ENCODE measurements around the gene TBC1D9. TPM values are rescaled to one million over a fixed set of nuclear protein-coding genes. Genes with fewer than 3 reads are reported as not detected.

Gene TBC1D9
- total and polyA plus RNA-seq, 7 donors, result 1.6 to 5.4 (median 2.1) TPM

DNA sequence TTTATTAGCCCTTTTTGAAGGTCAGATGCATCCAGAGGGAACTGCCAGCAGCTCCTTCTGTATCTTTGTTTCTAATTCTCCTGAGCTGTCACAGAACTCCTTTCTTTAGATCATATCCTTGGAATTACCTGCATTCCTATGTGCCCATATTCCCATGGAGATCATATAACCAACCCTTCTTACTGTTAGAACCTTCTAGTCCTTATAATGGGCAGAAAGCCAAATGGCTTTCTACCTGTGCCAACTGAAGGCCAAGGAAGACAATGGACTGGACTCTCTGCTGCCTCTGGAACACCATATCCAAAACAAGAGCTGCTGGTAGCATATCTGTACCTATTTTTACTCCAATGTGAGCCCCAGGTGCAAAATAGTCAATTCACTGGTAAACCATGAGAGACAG is 60.7 kb downstream of the TBC1D9 start:
- no peak overlapping the region for H3K4me3 ChIP-seq
- DNase-seq, result no peak
- no peaks in the 10 kb centered on the region for H3K4me1 ChIP-seq
- no peak overlapping the region for H3K27ac ChIP-seq
- TF ChIP-seq, protein P1, sequence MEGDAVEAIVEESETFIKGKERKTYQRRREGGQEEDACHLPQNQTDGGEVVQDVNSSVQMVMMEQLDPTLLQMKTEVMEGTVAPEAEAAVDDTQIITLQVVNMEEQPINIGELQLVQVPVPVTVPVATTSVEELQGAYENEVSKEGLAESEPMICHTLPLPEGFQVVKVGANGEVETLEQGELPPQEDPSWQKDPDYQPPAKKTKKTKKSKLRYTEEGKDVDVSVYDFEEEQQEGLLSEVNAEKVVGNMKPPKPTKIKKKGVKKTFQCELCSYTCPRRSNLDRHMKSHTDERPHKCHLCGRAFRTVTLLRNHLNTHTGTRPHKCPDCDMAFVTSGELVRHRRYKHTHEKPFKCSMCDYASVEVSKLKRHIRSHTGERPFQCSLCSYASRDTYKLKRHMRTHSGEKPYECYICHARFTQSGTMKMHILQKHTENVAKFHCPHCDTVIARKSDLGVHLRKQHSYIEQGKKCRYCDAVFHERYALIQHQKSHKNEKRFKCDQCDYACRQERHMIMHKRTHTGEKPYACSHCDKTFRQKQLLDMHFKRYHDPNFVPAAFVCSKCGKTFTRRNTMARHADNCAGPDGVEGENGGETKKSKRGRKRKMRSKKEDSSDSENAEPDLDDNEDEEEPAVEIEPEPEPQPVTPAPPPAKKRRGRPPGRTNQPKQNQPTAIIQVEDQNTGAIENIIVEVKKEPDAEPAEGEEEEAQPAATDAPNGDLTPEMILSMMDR (IDR thresholded peaks at IDR 0.05), result no peak
- H3K27me3 ChIP-seq (ENCODE audit: insufficient read depth in 3 of 3, low read length in 2 of 3), result no peaks in the 10 kb centered on the region
- H3K36me3 ChIP-seq (ENCODE audit: insufficient read depth in 1 of 2, low read depth in 1 of 2), result no peaks in the 10 kb centered on the region
- no peak for ATAC-seq
- H3K9me3 ChIP-seq, result no peaks in the 10 kb centered on the region
- intact Hi-C loops (cut with DNase I), result no loop called here

DNA sequence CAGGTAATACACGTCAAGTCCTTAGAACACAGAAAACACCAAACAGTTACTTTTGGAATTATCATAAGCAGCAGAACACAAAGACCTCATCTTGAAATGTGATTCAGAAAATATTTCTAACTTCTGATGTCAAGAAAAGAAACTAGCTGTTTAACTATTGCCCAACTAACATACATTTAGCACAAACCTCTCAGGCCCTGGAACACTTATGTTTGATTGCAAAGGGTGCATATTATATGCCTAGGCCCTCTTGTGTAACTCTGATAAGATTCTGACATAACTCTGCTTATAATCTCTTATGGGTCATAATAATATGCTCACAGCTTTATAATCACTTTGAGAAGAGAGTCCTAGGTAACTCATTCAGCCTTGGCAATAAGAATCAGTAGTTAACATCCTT is 62.6 kb downstream of the TBC1D9 start:
- WGBS, 3 donors, result 91 to 97% (median 93%) methylated on average over 1 of the region's 1 CpG
- ATAC-seq (no peak), DNase-seq (no peak)
- no peaks in the 10 kb centered on the region for H3K4me1 ChIP-seq
- H3K27ac ChIP-seq, result no peak overlapping the region
- TF ChIP-seq, protein P1 (IDR thresholded peaks at IDR 0.05), result no peak
- no peaks in the 10 kb centered on the region for H3K27me3 ChIP-seq (ENCODE audit: insufficient read depth in 3 of 3, low read length in 2 of 3)
- no peaks in the 10 kb centered on the region for H3K9me3 ChIP-seq
- intact Hi-C loops (cut with DNase I), result no loop called here
- H3K4me3 ChIP-seq, result no peak overlapping the region
- H3K36me3 ChIP-seq (ENCODE audit: insufficient read depth in 1 of 2, low read depth in 1 of 2), result no peaks in the 10 kb centered on the region

DNA sequence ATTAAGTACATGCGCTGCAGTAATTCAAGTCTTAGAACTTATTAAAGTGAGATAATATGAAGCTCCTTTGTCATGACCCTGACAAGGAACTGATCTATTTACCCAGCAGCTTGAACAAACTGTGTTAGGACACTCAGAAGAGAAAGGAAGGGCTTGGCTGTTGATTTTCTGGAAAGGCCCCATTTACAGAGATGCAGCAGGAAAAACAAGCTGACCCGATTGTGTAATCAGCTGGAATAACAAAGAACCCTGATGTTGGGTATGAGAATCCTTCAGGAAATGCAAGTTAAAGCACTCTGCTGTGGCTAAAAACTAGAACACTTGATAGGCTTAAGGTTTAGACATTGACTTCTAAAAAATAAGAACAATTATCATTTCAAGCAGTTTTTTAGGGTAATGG is 64.8 kb downstream of the TBC1D9 start:
- no peaks in the 10 kb centered on the region for H3K4me1 ChIP-seq
- peak in 1 of 4 donors; percentile 53 for ATAC-seq
- no peaks in the 10 kb centered on the region for H3K36me3 ChIP-seq (ENCODE audit: insufficient read depth in 1 of 2, low read depth in 1 of 2)
- no peak overlapping the region for H3K27ac ChIP-seq
- H3K9me3 ChIP-seq, result no peaks in the 10 kb centered on the region
- 53 to 56% (median 55%) methylated on average over 2 of the region's 2 CpGs for WGBS, 3 donors
- intact Hi-C loops (cut with DNase I), result no loop called here
- no peak overlapping the region for H3K4me3 ChIP-seq
- DNase-seq, result no peak
- no peaks in the 10 kb centered on the region for H3K27me3 ChIP-seq (ENCODE audit: insufficient read depth in 3 of 3, low read length in 2 of 3)
- TF ChIP-seq, protein P1 (IDR thresholded peaks at IDR 0.05), result no peak

DNA sequence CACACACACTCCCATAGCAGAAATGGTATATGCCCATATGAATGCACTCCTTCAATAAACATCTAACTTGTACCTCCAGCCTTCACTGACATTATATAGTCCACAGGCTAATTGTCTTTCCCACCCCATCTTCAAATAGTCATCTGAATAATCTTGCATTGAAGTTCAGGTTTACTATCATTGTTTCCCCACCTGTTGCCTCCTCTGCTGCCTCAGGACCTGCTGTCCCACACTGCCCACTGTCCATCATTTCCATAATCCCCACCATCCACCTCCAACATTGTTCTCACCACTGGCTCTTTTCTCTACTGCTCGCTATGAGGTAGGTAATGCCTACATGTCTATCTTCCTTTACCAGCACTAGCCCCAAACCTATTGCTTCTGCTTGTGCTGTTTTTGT is 66.1 kb downstream of the TBC1D9 start:
- intact Hi-C loops (cut with DNase I), result no loop called here
- DNase-seq (no peak), ATAC-seq (no peak)
- Histone ChIP-seq H3K9me3 (no peaks in the 10 kb centered on the region), H3K4me1 (no peaks in the 10 kb centered on the region), H3K36me3 (ENCODE audit: insufficient read depth in 1 of 2, low read depth in 1 of 2) (no peaks in the 10 kb centered on the region), H3K27ac (no peak overlapping the region), H3K27me3 (ENCODE audit: insufficient read depth in 3 of 3, low read length in 2 of 3) (no peaks in the 10 kb centered on the region), H3K4me3 (no peak overlapping the region)
- TF ChIP-seq, protein P1 (IDR thresholded peaks at IDR 0.05), result no peak
- 100% methylated on average over 1 of the region's 1 CpG for WGBS, 3 donors

DNA sequence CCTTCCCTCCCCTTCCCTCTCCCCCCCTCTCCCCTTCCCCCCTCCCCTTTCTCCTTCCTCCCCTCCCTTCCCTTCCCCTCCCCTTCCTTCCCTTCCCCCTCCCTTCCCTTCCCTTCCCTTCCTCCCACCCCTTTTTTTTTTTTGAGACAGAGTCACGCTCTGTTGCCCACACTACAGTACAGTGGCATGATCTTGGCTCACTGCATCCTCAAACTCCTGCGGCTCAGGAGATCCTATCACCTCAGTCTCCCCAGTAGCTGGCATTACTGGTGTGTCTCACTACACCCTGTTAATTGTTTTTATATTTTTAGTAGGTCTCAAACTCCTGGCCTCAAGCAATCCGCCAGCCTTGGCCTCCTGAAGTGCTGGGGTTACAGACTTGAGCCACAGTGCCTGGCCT is 66.6 kb downstream of the TBC1D9 start:
- ATAC-seq, result no peak
- Histone ChIP-seq H3K4me3 (no peak overlapping the region), H3K27me3 (ENCODE audit: insufficient read depth in 3 of 3, low read length in 2 of 3) (no peaks in the 10 kb centered on the region), H3K27ac (no peak overlapping the region), H3K4me1 (no peaks in the 10 kb centered on the region), H3K36me3 (ENCODE audit: insufficient read depth in 1 of 2, low read depth in 1 of 2) (no peaks in the 10 kb centered on the region), H3K9me3 (no peaks in the 10 kb centered on the region)
- TF ChIP-seq, protein P1 (IDR thresholded peaks at IDR 0.05), result no peak
- WGBS, 3 donors, result 79 to 89% (median 82%) methylated on average over 3 of the region's 3 CpGs
- intact Hi-C loops (cut with DNase I), result no loop called here
- no peak for DNase-seq

Data from psoas muscle (tissue), 8 donors.